ENCODE results near the gene TBC1D9. TPM values are rescaled to one million over a fixed set of nuclear protein-coding genes. Genes with fewer than 3 reads are reported as not detected.

Gene TBC1D9
- polyA plus RNA-seq, 1 of the 3 experiments (the other 2 are of a cell fraction): 13.5 TPM

DNA sequence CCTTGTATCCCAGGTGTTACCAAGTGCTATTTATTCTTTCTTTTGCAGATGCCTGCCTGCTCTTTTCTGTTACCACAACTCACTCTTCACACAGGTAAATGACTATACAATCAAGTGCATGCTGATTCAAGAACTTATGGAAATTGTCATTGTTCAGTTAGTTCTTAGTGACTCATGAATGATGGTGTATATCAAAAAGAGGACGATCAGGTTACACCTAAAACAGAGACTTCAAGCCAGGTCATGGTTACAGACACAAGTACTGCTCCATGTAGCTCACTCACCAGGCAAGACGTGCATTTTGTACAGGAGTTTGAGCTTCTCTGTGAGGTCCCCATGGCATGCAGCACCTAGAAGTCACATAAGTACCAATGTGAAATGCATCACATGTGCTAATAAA lies 128.2 kb downstream of the TBC1D9 start:
- H3K9me3 ChIP-seq: no peaks in the 10 kb centered on the region
- ChIA-PET POLR2A (interaction anchor here (1.2 kb wide), 1 partner anchor 505 kb away, joined by 3 read pairs; the partner anchor contains the start of gene RNF150), CTCF (interaction anchor here (0.5 to 2.6 kb wide), 6 partner anchors 9 to 268 kb away, joined by 3 to 12 read pairs (median 4); no protein-coding TSS in a partner anchor)
- no peaks in the 10 kb centered on the region for H3K9me2 ChIP-seq
- H3K4me1 ChIP-seq (ENCODE audit: control insufficient read depth in 1 of 2, insufficient read depth in 2 of 2, low read depth in 1 of 2, low read length in 1 of 2): no peaks in the 10 kb centered on the region; a peak in 1 of 4 replicates
- TF ChIP-seq, protein P1, sequence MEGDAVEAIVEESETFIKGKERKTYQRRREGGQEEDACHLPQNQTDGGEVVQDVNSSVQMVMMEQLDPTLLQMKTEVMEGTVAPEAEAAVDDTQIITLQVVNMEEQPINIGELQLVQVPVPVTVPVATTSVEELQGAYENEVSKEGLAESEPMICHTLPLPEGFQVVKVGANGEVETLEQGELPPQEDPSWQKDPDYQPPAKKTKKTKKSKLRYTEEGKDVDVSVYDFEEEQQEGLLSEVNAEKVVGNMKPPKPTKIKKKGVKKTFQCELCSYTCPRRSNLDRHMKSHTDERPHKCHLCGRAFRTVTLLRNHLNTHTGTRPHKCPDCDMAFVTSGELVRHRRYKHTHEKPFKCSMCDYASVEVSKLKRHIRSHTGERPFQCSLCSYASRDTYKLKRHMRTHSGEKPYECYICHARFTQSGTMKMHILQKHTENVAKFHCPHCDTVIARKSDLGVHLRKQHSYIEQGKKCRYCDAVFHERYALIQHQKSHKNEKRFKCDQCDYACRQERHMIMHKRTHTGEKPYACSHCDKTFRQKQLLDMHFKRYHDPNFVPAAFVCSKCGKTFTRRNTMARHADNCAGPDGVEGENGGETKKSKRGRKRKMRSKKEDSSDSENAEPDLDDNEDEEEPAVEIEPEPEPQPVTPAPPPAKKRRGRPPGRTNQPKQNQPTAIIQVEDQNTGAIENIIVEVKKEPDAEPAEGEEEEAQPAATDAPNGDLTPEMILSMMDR (IDR thresholded peaks at IDR 0.05): no peak
- no peak for TF ChIP-seq TCF12 (IDR thresholded peaks at IDR 0.05)
- no peak for TF ChIP-seq FOSL2 (IDR thresholded peaks at IDR 0.05; ENCODE audit: borderline replicate concordance, low read depth)
- no peak for TF ChIP-seq CHD2 (IDR thresholded peaks at IDR 0.05; ENCODE audit: low read length, partially characterized antibody)
- TF ChIP-seq GATA2 (CRISPR knock-in tag; IDR thresholded peaks at IDR 0.05): no peak
- TF ChIP-seq RXRA (IDR thresholded peaks at IDR 0.05; ENCODE audit: borderline replicate concordance, low read depth): no peak
- no peak for TF ChIP-seq RFX5 (IDR thresholded peaks at IDR 0.05; ENCODE audit: low read length)
- DNase-seq: no peak
- H3K4me3 ChIP-seq (ENCODE audit: low read depth in 2 of 2, low read length in 1 of 2): no peak overlapping the region
- 95% methylated on average over 2 of the region's 2 CpGs for WGBS (ENCODE audit: low lambda C conversion rate)
- H3F3A ChIP-seq (replicated peaks; ENCODE audit: insufficient read depth): peaks cover 5% of the 10 kb centered on the region
- H2AFZ ChIP-seq (ENCODE audit: low read depth): no peak overlapping the region
- H3K4me2 ChIP-seq: no peak overlapping the region
- H3K9ac ChIP-seq: no peak overlapping the region
- H4K20me1 ChIP-seq (ENCODE audit: insufficient read depth): no peaks in the 10 kb centered on the region
- H3K27me3 ChIP-seq (ENCODE audit: insufficient read depth): no peaks in the 10 kb centered on the region
- no peaks in the 10 kb centered on the region for H3K79me2 ChIP-seq (ENCODE audit: insufficient read depth)
- H3K27ac ChIP-seq (ENCODE audit: low read depth in 2 of 2, low read length in 1 of 2): no peak overlapping the region
- peaks cover 44 to 62% of the 10 kb centered on the region in 2 experiments for H3K36me3 ChIP-seq (replicated peaks in 1 of 2; ENCODE audit: control insufficient read depth in 1 of 2, insufficient read depth in 2 of 2, low read length in 1 of 2)

DNA sequence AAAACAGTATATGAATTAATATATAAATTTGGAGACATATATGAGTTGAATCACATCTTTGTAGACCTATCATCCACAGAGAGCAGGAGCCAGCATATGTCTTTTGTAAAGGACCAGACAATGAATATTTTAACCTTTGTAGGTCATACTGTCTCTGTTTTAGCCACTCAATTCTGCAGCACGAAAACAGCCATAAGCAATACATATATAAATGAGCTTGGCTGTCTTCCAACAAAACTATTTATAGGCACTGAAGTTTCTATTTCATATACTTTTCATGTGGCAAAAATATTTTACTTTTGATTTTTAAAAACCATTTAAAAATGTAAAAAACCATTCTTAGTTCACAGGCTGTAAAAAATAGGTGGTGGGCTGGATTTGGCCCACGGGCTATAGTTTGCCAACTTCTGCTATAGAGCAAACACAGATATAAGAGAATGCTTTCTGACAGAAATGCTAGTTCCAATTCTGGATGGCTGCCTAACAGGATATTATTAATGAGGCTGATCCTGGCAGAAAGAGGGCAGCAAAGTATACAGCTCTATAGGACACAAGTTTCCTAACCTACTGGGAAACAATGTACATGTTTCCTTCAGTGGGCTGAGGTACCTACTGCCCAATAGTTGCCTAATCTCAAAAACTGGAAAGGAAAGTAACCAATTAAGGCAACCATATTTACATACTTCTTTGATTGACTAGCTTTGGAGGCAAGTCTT lies 129.4 kb downstream of the TBC1D9 start:
- Histone ChIP-seq H3K4me3 (ENCODE audit: low read depth in 2 of 2, low read length in 1 of 2) (no peak overlapping the region), H3K4me2 (no peak overlapping the region), H3K9me2 (no peaks in the 10 kb centered on the region), H2AFZ (ENCODE audit: low read depth) (no peak overlapping the region), H3K9ac (no peak overlapping the region), H3K27ac (ENCODE audit: low read depth in 2 of 2, low read length in 1 of 2) (peak overlapping the region in 1 of 2 experiments; percentile 34; a peak in 2 of 4 replicates), H3K36me3 (replicated peaks in 1 of 2; ENCODE audit: control insufficient read depth in 1 of 2, insufficient read depth in 2 of 2, low read length in 1 of 2) (peaks cover 43 to 57% of the 10 kb centered on the region in 2 experiments), H3F3A (replicated peaks; ENCODE audit: insufficient read depth) (peaks cover 5% of the 10 kb centered on the region), H3K79me2 (ENCODE audit: insufficient read depth) (no peaks in the 10 kb centered on the region), H3K4me1 (ENCODE audit: control insufficient read depth in 1 of 2, insufficient read depth in 2 of 2, low read depth in 1 of 2, low read length in 1 of 2) (no peaks in the 10 kb centered on the region; a peak in 1 of 4 replicates), H3K9me3 (no peaks in the 10 kb centered on the region), H3K27me3 (ENCODE audit: insufficient read depth) (no peaks in the 10 kb centered on the region), H4K20me1 (ENCODE audit: insufficient read depth) (no peaks in the 10 kb centered on the region)
- 77% methylated on average over 2 of the region's 2 CpGs for whole genome bisulfite sequencing (ENCODE audit: low lambda C conversion rate)
- TF ChIP-seq SMC3 (IDR thresholded peaks at IDR 0.05; ENCODE audit: low read depth, low read length) (peak; percentile 43; the same call in 1 of the 2 replicates), POLR2AphosphoS5 (IDR thresholded peaks at IDR 0.05; ENCODE audit: low read depth, low read length) (no peak), NFIC (IDR thresholded peaks at IDR 0.05; ENCODE audit: borderline replicate concordance) (no peak), RAD21 (IDR thresholded peaks at IDR 0.05; ENCODE audit: low read length) (peak; percentile 70)
- TF ChIP-seq, protein P2, sequence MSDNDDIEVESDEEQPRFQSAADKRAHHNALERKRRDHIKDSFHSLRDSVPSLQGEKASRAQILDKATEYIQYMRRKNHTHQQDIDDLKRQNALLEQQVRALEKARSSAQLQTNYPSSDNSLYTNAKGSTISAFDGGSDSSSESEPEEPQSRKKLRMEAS (IDR thresholded peaks at IDR 0.05; ENCODE audit: low read depth): no peak
- TF ChIP-seq, protein P1 (IDR thresholded peaks at IDR 0.05): peak; percentile 37; the same call in 1 of the 2 replicates
- ChIA-PET CTCF (interaction anchor here (0.6 to 2.6 kb wide), 11 partner anchors 9 to 243 kb away, joined by 3 to 12 read pairs (median 3); no protein-coding TSS in a partner anchor), POLR2A (no interaction called here)
- peak; percentile 40 for DNase-seq

All from SK-N-SH (cell line).